COR-L47 (cell line): ENCODE results near the gene CEP350.
"Not testable (repeated sequence)": the region's sequence is repeated elsewhere in the genome, so short reads cannot be mapped to it uniquely, and the experiment has no call there.

ENCODE experiments used
- DNase-seq: peaks from one replicate; lab custom pipeline; 2025; lab: John Stamatoyannopoulos, UW

The CEP350 gene

GRCh38 chr1:179984101-179984500 is 29.5 kb downstream of the CEP350 start:
- no peak for DNase-seq

GRCh38 chr1:179984942-179985341 is 30.3 kb downstream of the CEP350 start:
- DNase-seq: no peak

DNA sequence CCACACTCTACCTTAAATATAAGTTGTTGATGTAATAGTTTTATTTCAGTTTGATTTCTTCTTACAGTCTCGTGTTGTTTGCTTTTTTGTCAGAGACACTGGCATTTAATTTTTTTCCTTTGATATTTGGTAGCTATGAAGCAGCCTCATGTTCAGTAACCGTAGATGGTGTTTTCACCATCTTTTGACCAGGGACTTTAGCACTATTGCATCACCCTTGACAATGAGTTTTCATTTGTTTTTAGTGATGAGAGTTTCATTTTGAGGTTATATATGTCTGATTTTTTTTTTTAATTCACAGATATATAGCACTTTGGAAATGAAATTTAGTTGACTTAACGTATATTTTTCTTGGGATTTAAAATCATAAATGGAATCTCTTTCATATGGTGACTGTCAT is 36.2 kb downstream of the CEP350 start:
- no peak for DNase-seq

DNA sequence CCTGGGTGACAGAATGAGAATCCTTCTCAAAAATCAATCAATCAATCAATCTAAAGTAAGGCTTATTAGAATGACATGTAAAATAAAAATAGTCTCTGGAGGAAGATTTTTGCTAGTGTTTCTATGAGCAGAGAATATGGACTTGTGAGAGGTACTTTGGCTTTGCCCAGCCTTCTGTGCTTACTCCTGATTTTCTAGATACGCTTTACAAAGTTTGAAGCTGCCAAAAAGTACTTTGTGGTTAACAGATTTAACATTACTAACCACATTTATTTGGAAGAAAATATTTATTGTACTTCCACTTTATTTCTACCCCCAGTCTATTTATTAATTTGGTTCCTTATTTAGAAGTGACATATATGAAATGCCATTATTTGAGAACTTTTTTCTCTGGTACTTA is 41.0 kb downstream of the CEP350 start:
- no peak for DNase-seq

GRCh38 chr1:179996099-179996498 is 41.5 kb downstream of the CEP350 start:
- DNase-seq: no peak

GRCh38 chr1:180000575-180000974 is 46.0 kb downstream of the CEP350 start:
- no peak for DNase-seq

- DNase-seq: no peak
These were observed 47.8 kb downstream of the CEP350 start for GRCh38 chr1:180002437-180002836.

DNA sequence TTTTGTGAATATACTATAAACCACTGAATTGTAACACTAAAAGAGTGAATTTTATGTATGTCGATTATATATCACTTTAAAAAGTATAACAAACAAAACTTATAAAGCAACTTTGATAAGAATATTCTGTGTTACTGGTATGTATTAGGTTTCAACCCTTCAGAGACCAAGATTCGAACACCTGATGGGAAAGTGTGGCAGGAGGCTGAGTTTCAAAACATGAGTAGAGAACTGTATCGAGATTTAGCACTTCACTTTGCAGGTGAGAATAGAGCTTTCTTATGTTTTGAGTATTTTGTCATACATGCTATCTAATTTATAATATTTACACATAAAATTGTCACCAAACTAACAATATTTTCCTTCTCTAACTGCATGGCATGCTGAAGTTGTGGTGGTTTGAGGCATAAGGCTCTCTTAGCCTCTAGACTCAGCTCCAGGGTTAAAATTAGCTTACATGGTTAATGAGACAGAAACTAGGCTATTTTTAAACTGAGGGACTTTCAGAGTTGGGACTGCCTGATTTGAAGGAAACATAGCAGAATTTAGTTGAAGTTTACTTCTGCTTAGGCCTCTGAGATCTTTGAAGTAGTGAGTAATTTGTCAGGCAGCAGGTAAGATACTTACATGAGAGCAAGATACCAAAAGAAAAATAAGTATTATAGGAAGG is 48.6 kb downstream of the CEP350 start:
- DNase-seq: no peak

DNA sequence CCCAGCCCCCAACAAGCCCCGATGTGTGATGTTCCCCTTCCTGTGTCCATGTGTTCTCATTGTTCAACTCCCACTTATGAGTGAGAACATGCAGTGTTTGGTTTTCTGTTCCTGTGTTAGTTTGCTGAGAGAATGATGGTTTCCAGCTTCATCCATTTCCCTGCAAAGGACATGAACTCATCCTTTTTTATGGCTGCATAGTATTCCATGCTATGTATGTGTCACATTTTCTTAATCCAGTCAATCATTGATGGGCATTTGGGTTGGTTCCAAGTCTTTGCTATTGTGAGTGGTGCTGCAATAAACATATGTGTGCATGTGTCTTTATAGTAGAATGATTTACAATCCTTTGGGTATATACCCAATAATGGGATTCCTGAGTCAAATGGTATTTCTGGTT is 52.2 kb downstream of the CEP350 start:
- not testable (repeated sequence) for DNase-seq

- no peak for DNase-seq
These were observed 65.4 kb downstream of the CEP350 start for GRCh38 chr1:180020017-180020416.

DNA sequence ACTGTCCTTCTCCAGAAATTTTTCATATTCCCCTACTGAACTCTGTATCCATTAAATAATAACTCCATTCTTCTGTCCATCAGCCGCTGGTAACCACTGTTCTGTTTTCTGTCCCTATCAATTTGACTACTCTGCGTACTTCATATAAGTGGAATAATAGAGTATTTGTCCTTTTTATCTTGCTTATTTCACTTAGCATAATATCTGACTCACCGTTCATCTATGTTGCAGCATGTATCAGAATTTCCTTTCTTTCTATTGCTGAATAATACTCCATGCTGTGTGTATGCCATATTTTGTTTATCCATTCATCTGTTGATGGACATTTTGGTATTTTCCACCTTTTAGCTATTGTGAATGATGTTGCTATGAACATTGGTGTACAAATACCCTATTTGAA is 71.9 kb downstream of the CEP350 start:
- no peak for DNase-seq

DNA sequence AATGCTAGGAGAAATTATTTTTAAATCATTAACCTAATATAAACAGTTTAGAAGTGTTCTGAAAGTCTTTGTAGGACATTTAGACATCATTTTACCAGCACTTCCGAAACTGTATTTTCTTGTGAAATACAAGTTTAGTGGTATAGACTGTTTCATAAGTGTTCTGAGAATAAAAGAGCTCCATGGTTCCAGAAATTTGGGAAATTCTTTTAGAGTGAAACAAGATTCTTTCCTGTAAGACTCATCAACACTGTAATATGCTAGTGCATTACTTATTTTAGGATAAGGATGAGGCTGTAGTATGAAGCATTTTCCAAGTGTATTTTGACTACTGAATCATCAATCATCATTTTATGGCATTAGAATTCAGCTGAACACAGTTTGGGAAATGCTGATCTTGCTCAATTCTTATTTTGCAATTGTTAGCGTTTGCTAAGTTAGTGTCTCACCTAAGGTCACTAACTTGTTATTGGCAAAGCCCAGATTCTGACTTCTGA is 73.4 kb downstream of the CEP350 start:
- no peak for DNase-seq

- no peak for DNase-seq
These were observed 74.3 kb downstream of the CEP350 start for GRCh38 chr1:180028864-180029263.

DNA sequence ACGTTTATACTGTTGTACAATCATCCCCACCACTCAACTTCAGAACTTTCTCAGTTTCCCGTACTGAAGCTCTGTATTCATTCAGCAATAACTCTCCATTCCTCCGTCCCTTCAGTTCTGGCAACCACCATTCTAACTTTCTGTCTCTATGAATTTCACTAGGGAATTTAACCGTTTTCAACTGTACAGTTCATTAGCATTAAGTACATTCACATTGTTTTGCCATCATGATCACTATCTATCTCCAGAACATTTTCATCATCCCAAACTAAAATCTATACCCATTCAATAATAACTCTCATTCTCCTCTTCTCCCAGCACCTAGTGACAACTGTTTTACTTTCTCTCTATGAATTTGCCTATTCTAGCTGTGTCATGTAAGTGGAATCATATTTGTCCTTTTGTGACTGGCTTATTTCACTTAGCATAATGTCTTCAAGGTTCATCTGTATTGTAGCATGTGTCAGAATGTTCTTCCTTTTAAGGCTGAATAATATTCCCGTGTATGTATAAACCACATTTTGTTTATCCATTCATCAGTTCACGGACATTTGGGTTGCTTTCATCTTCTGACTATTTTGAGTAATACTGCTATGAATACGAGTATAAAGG is 75.0 kb downstream of the CEP350 start:
- no peak for DNase-seq

- DNase-seq: no peak
These were observed 77.1 kb downstream of the CEP350 start for GRCh38 chr1:180031664-180032063.

DNA sequence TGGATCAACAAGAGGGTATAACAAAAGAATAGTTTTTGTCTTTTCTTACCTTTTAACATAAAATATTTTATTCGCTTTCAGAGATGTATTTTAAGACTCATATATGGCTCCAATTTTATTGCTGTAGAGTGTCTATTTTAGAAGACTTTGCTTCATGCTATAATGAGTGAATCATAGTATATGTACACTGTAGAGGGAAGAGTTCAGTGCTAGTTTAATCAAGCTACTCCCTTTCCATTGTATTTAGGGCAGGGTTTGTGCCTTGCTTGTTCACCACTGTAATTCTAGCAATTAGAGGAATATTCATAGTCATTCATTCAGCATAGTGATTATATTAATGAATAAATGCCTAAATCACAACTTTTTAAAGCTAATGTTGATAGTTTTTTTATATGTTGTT is 78.8 kb downstream of the CEP350 start:
- DNase-seq: no peak

DNA sequence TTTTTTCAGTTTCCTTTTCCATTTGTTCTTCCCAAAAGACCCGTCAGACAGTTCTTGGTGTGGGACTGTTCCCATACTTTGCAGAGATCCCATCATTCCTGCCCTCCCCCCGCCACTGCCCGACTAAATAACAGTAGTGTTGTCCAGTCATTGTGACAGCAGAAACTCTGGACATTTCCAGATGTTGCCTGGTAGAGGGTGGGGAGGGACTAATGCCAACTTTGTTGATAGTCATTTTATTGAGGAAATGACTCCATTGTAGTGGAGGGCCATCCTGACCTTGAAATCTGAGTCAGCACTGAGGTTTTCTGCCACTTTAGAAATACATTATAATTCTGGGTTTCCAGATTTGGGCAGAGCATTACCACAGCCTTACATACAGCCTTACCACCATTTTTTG is 85.4 kb downstream of the CEP350 start:
- DNase-seq: no peak

DNA sequence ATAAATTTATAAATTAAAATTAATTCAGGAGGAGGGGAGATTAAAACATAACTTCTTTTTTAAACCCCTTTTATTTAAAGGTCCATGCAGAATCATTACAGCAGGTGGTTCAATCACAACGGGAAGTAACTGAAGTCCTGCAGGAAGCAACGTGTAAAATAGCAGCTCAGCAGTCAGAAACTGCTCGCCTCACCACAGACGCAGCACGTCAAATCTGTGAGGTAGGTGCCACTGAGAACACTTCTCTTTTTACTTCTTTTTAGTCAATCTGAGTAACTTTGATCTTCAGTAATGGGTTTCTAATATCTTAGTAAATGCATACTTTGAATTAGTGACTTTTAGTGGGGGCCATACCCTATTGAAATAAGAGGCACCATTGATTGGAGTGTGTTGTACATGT is 87.0 kb downstream of the CEP350 start:
- no peak for DNase-seq

GRCh38 chr1:180042988-180043622 is 88.5 kb downstream of the CEP350 start:
- no peak for DNase-seq

DNA sequence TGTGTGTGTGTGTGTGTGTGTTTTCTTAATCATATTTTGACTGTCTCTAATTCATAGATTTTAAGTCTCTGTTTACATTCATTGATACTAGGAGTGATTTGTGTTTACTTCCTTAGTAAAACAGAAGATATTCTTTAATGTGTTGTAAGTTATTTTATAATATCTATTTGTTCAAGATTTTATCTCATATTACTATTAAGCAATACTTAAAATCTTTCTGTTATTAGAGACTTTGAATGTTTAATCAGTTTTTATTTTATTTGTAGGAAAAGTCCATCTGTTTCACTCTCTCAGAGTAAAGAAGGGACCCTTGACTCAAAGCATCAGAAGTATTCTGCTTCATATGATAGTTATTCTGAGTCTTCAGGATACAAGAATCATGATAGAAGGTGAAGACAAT is 89.2 kb downstream of the CEP350 start:
- no peak for DNase-seq

DNA sequence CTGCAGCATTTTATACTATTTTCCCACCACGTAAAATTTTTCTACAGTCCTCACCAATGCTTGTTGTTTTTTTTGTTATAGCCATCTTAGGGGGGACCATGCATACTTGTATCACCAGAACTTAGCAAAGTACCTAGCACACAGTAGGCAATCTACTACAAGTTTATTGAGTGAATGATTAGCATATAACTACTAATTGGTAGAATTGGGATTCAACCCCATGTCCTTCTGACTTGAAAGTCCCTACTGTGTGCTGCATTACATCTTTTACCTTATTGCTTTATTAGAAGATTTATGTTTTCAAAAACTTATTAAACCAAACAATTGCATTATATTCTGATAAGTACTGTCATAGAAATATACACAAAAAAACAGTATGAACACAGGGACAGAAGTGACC is 92.1 kb downstream of the CEP350 start:
- no peak for DNase-seq

- no peak for DNase-seq
These were observed 99.3 kb downstream of the CEP350 start for GRCh38 chr1:180053594-180054567.
